ENCODE results near the gene PRPF31. TPM values are rescaled to one million over a fixed set of nuclear protein-coding genes. Genes with fewer than 3 reads are reported as not detected.

PRPF31 gene
- total RNA-seq, 4 donors from 2014 or later: 49.6 to 75.3 (median 55.4) TPM

DNA sequence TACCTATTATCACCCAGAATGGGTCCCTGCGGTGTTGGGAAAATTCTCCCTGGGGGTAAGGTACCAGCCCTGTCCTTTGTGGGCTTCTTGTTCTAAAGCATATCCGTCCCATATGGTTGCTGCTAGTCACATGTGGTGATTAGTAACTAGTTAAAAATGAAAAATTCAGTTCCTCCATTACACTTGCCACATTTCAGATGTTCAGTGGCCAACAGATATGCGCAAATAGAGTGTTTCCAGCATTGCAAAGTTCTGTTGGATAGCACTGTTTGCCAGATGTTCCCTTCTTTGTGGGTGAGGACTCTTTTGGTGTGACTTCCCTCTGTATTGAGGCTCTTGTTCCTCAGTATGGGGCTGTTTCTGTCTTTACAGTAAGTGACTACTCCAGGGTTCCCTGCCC lies 25.8 kb downstream of the PRPF31 start:
- Histone ChIP-seq H3K4me1 (peaks cover 36% of the 10 kb centered on the region), H3K9me3 (no peaks in the 10 kb centered on the region), H3K4me3 (no peak overlapping the region), H3K27me3 (no peaks in the 10 kb centered on the region), H3K27ac (no peak overlapping the region), H3K36me3 (peaks cover 54% of the 10 kb centered on the region)
- DNase-seq (ENCODE audit: low spot score in 2 of 2): no peak
- WGBS: 61% methylated on average over 3 of the region's 3 CpGs
- TF ChIP-seq, protein P1, sequence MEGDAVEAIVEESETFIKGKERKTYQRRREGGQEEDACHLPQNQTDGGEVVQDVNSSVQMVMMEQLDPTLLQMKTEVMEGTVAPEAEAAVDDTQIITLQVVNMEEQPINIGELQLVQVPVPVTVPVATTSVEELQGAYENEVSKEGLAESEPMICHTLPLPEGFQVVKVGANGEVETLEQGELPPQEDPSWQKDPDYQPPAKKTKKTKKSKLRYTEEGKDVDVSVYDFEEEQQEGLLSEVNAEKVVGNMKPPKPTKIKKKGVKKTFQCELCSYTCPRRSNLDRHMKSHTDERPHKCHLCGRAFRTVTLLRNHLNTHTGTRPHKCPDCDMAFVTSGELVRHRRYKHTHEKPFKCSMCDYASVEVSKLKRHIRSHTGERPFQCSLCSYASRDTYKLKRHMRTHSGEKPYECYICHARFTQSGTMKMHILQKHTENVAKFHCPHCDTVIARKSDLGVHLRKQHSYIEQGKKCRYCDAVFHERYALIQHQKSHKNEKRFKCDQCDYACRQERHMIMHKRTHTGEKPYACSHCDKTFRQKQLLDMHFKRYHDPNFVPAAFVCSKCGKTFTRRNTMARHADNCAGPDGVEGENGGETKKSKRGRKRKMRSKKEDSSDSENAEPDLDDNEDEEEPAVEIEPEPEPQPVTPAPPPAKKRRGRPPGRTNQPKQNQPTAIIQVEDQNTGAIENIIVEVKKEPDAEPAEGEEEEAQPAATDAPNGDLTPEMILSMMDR (IDR thresholded peaks at IDR 0.05): no peak
- no peak for TF ChIP-seq POLR2AphosphoS5 (IDR thresholded peaks at IDR 0.05)
- no peak for TF ChIP-seq POLR2A (IDR thresholded peaks at IDR 0.05)
- no peak for TF ChIP-seq EP300 (IDR thresholded peaks at IDR 0.05)

DNA sequence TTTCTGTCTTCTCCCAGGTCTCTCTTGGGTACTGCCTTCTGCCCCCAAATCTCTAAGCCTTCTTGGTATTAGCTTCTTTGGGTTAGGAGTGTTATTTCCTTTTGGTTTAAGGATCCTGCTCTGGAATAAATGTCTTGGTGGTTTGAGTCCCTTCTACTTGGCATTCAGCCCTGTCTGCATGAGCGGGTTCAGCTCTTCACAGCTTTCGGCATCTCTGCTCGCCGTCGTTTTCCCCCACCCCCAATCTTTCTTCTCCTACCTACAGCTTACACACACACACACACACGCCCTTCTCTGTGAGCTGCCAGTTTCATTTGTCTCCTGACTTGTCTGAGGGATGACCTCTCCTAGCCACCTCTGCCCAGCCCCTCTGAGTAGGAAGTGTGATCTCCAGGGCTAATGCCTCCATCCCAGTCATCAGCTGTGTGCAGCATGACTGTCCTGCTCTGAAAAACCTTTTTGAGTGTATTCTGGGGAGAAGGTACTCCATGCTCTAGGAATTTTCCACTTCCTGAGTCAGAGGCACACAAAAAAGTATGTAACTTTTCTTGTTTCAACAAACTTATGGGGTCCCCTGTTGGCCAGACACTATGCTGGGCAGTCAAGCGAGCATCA lies 26.7 kb downstream of the PRPF31 start:
- no peak overlapping the region for H3K4me3 ChIP-seq
- peaks cover 63% of the 10 kb centered on the region for H3K36me3 ChIP-seq
- no peak overlapping the region for H3K27ac ChIP-seq
- no peak for DNase-seq (ENCODE audit: low spot score in 2 of 2)
- no peaks in the 10 kb centered on the region for H3K27me3 ChIP-seq
- H3K4me1 ChIP-seq: peaks cover 31% of the 10 kb centered on the region
- 84% methylated on average over 7 of the region's 7 CpGs for WGBS
- TF ChIP-seq, protein P1 (IDR thresholded peaks at IDR 0.05): no peak
- no peak for TF ChIP-seq POLR2AphosphoS5 (IDR thresholded peaks at IDR 0.05)
- no peak for TF ChIP-seq EP300 (IDR thresholded peaks at IDR 0.05)
- no peak for TF ChIP-seq POLR2A (IDR thresholded peaks at IDR 0.05)
- no peaks in the 10 kb centered on the region for H3K9me3 ChIP-seq

GRCh38 chr19:54145541-54146158 lies 30.1 kb downstream of the PRPF31 start:
- Histone ChIP-seq H3K9me3 (no peaks in the 10 kb centered on the region), H3K27me3 (no peaks in the 10 kb centered on the region), H3K27ac (no peak overlapping the region), H3K4me1 (peaks cover 5% of the 10 kb centered on the region), H3K36me3 (peaks cover 89% of the 10 kb centered on the region), H3K4me3 (no peak overlapping the region)
- no peak for TF ChIP-seq POLR2AphosphoS5 (IDR thresholded peaks at IDR 0.05)
- no peak for TF ChIP-seq POLR2A (IDR thresholded peaks at IDR 0.05)
- TF ChIP-seq, protein P1 (IDR thresholded peaks at IDR 0.05): no peak
- TF ChIP-seq EP300 (IDR thresholded peaks at IDR 0.05): no peak
- 94% methylated on average over 20 of the region's 28 CpGs for WGBS
- no peak for DNase-seq (ENCODE audit: low spot score in 2 of 2)

- H3K27ac ChIP-seq: no peak overlapping the region
- peaks cover 100% of the 10 kb centered on the region for H3K36me3 ChIP-seq
- no peaks in the 10 kb centered on the region for H3K27me3 ChIP-seq
- 94% methylated on average over 3 of the region's 3 CpGs for WGBS
- H3K4me3 ChIP-seq: no peak overlapping the region
- TF ChIP-seq EP300 (IDR thresholded peaks at IDR 0.05): no peak
- no peak for TF ChIP-seq POLR2AphosphoS5 (IDR thresholded peaks at IDR 0.05)
- TF ChIP-seq, protein P1 (IDR thresholded peaks at IDR 0.05): no peak
- no peak for TF ChIP-seq POLR2A (IDR thresholded peaks at IDR 0.05)
- no peak for DNase-seq (ENCODE audit: low spot score in 2 of 2)
- no peaks in the 10 kb centered on the region for H3K4me1 ChIP-seq
- no peaks in the 10 kb centered on the region for H3K9me3 ChIP-seq
Measured at GRCh38 chr19:54147676-54148075, 32.1 kb downstream of the PRPF31 start.

DNA sequence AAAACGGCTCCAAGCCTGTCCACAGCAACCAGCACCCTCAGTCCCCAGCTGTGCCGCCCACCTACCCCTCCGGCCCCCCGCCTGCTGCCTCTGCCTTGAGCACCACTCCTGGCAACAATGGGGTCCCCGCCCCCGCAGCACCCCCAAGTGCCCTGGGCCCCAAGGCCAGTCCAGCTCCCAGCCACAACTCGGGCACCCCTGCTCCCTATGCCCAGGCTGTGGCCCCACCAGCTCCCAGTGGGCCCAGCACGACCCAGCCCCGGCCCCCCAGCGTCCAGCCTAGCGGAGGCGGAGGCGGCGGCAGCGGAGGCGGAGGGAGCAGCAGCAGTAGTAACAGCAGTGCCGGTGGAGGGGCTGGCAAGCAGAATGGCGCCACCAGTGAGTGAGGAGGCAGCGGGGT lies 32.6 kb downstream of the PRPF31 start:
- 87% methylated on average over 6 of the region's 19 CpGs for WGBS
- Histone ChIP-seq H3K4me3 (no peak overlapping the region), H3K27me3 (no peaks in the 10 kb centered on the region), H3K27ac (no peak overlapping the region), H3K4me1 (no peaks in the 10 kb centered on the region), H3K9me3 (no peaks in the 10 kb centered on the region), H3K36me3 (peaks cover 100% of the 10 kb centered on the region)
- no peak for DNase-seq (ENCODE audit: low spot score in 2 of 2)
- TF ChIP-seq, protein P1 (IDR thresholded peaks at IDR 0.05): no peak
- TF ChIP-seq POLR2AphosphoS5 (IDR thresholded peaks at IDR 0.05) (no peak), POLR2A (IDR thresholded peaks at IDR 0.05) (no peak), EP300 (IDR thresholded peaks at IDR 0.05) (no peak)

Measured in suprapubic skin (tissue), 4 donors.